ENCODE measurements around the gene HEPACAM2.
A peak's percentile ranks its signal among the peaks of the same experiment; 100 is the strongest.

Gene HEPACAM2

DNA sequence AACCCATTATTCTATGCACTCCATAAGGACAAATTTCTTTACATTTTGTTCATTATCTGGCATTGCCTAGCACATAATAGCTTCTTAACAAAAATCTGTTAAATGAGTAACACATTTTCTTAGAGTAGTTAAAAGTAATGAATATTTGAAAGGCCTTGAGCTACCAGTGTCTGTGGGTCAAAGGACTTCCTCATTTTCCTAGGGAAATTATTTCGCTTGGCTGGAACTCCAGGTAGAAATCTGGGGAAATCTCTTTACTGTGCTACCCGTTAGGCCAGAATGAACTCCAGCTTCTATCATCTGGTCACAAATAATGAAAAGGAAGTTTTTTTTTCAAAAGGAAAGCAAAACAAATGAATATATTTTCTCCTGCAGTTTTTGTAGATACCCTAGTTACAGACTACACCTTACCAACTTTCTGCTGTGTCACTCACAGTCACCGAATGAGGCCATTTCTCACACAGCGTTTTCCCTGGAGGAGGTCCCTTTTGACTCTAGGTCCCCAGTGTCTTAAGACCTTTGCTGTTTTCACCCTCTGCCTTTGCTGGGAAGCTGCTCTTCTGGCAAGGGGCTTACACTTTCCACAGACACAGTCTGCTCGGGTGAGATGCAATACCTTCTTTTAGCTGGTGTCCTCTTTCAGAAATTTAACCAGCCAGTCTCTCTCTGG is 79.7 kb downstream of the HEPACAM2 start:
- DNase-seq, result no peak

DNA sequence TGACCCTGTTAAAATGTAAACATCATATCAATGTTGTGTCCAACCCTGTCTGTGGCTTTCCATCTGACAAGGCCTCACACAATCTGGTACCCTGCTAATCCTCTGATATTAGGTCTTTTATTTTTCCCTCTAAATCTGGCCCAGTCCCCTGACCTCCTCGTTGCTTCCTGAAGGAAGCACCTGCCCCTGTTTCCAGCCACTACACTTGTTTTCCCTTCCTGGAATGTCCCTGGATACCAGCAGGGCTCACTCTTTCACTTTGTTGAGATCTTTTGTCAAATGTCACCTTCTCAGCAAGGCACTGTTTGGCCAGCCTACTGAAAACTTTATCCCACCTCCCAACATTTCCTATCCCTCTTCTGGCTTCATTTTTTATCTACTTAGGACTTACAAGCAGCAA is 80.2 kb downstream of the HEPACAM2 start:
- DNase-seq, result no peak

DNA sequence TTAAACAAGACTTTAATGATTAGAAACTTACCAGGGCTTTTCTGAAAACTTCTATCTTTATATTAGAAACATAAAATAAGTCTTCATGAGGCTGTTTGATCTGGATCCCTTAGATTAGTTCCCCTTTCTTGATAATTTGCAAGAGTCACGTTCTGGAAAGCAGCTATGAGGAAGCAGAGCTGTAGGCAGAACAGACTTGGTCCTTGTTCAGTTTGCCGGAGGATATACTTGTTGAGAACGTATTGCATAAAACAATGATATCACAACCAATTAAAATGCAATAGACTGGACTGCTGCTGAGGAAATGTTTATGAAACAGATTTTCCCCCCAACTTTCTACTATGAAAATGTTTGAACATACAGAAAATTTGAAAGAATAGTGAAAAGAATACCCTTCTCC is 80.9 kb downstream of the HEPACAM2 start:
- no peak for DNase-seq

DNA sequence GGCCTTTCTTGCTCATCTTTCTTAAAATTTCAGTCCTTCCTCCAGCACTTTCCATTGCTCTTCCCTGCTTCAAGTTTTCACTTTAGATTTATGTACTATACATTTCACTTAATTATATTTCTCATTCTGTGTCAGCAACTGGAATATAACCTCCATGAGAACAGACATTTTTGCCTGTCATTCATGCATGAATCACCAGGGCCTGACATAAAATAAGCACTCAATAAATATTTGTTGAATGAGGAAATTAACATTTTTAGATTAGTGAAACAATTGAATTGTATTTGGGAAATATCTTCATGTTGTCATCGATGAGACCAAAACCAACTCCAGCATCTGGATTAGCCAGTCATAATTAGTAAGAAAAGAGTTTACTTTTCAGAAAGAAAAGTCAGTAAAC is 84.1 kb downstream of the HEPACAM2 start:
- DNase-seq, result peak; percentile 34

DNA sequence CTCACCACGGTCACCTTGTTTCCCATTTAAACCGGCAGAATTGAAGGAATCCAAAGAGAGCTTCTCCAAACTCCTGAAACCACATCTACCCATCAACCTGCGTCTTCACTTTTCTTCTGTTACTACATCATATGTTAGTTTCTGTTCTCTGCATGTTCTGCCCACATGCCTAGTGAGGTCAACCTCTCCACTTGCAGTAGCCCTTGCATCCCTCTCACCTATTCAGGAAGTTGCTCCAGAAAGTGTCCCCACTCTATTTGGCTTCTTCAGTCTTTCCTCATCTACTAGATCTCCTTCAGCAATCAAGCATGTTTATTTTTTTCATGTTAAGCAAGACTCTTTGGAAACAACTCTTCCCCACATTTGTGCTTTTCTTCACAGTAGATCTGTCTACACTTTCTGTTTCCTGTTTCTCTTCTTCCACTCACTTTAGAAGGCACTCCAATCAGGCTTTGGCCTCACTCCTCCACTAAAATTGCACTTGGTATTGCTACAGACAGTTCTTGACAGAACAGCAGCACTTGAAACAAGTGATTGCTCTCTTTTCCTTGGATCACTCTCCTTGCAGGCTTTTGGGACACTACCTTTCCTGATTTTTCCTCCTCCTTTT is 85.6 kb downstream of the HEPACAM2 start:
- no peak for DNase-seq

DNA sequence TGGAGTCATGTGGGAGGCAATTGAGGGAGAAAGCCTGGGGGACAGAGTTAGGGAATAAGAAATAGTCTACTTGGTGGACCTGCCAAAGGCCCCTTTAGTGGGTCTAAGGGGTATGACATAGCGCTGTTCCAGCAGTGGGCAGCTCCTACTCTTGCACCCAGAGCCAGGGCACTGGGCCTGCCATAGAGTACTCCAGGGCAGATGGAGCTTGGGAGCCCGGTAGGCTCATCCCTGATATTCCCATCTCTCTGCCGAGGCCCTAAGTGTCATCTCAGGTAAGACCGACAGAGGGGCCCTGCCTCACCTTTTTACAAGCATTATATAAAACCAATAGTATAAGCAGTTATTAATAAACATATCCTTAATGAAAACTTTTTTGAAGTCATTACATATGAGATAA is 87.7 kb downstream of the HEPACAM2 start:
- no peak for DNase-seq
